Transverse colon (tissue), 4 donors: ENCODE results near the gene PIAS4.

Experiments
- CTCF ChIP-seq, 5 experiments: fragments of 200-600 bp in 3 of 5; fragments of 450-650 bp in 2 of 5; sonication (generic) in 3 of 5; IDR thresholded peaks; 1 replicate in 2 of 5; 2 replicates in 3 of 5; pipeline ENCODE4 v1.5.1; 2016 to 2017; ENCODE audit warnings: antibody characterized with exemption in 5 of 5, inconsistent platforms in 3 of 5, mild to moderate bottlenecking in 2 of 5, moderate library complexity in 1 of 5
- POLR2A ChIP-seq: fragments of 450-650 bp; IDR thresholded peaks from one replicate; pipeline ENCODE4 v1.6.1; 2016; ENCODE audit warnings: antibody characterized with exemption, mild to moderate bottlenecking, moderate library complexity
- POLR2AphosphoS5 ChIP-seq, 3 donors: sonication (generic); formaldehyde crosslinking; IDR thresholded peaks; one replicate each; pipeline ENCODE4 v1.6.1; 2016; ENCODE audit warnings: antibody characterized with exemption in 3 of 3

GRCh38 chr19:4064496-4065260, 57.1 kb downstream of the PIAS4 start:
- peak in 2 of 3 donors; percentile 39 to 77 for TF ChIP-seq POLR2AphosphoS5 (IDR thresholded peaks at IDR 0.05)
- TF ChIP-seq CTCF (IDR thresholded peaks at IDR 0.05) = no peak
- TF ChIP-seq POLR2A = peak; percentile 70
